OCI-LY7 (cell line): Measurements from ENCODE around the gene F2RL3.

ENCODE experiments used
- EZH2phosphoT487 ChIP-seq: fragments of 200-600 bp; sonication (generic); IDR thresholded peaks from 2 replicates; pipeline ENCODE4 v1.6.1; 2018; ENCODE audit warnings: low read depth, borderline replicate concordance, mild to moderate bottlenecking, mixed run types, antibody characterized with exemption, low read length, moderate library complexity, mixed read lengths
- TF ChIP-seq, protein P1 (sequence below): fragments of 200-600 bp; sonication (generic); conservative IDR thresholded peaks from 2 replicates; pipeline ENCODE4 v1.5.1; 2014; ENCODE audit warnings: mild to moderate bottlenecking, antibody characterized with exemption, low read length, moderate library complexity, mixed read lengths

DNA sequence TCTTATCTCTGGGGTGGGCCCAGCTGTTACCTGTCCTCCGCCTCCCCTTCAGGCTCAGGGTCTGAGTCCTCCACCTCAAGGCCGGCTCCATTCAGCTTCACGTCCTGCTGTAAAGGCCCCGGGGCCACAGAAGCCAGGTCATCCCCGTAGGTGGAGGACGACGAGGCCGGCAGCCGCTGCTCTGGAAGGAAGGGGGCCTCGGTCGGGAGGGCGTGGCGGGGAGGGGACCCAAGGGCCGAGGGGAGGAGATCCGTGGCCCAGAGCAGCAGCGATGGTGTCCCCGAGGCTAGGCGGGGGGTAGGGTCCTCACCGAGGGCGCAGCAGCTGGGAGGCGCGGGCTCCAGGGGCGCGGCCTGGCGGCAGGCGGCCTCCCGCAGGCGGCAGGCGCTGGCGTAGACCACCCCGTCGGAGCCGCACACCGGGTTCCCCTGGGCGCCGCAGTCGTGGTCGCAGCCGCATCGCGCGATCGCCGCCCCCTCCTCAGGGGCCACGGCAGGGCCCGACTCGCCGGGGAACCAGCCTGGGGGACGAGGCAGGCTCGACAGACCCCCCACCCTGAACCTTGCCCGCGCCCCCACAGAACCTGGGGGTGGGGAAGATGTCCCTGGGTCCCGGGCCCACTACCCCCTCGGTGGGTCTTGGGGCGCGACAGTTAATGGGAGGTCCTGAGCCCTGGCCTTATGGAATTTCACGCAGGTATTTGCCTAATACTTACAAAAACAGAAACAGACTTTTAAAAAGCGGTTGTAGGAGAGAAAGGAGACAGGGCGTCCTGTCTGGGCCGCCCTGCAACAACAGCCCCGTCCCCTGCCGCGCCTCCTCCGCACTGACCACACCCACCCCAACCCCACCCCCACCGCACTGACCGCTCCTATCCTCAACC is 7.6 kb downstream of the F2RL3 start:
- TF ChIP-seq, protein P1, sequence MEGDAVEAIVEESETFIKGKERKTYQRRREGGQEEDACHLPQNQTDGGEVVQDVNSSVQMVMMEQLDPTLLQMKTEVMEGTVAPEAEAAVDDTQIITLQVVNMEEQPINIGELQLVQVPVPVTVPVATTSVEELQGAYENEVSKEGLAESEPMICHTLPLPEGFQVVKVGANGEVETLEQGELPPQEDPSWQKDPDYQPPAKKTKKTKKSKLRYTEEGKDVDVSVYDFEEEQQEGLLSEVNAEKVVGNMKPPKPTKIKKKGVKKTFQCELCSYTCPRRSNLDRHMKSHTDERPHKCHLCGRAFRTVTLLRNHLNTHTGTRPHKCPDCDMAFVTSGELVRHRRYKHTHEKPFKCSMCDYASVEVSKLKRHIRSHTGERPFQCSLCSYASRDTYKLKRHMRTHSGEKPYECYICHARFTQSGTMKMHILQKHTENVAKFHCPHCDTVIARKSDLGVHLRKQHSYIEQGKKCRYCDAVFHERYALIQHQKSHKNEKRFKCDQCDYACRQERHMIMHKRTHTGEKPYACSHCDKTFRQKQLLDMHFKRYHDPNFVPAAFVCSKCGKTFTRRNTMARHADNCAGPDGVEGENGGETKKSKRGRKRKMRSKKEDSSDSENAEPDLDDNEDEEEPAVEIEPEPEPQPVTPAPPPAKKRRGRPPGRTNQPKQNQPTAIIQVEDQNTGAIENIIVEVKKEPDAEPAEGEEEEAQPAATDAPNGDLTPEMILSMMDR: no peak
- no peak for TF ChIP-seq EZH2phosphoT487
